ENCODE measurements around the gene ABHD15.

The ABHD15 gene

DNA sequence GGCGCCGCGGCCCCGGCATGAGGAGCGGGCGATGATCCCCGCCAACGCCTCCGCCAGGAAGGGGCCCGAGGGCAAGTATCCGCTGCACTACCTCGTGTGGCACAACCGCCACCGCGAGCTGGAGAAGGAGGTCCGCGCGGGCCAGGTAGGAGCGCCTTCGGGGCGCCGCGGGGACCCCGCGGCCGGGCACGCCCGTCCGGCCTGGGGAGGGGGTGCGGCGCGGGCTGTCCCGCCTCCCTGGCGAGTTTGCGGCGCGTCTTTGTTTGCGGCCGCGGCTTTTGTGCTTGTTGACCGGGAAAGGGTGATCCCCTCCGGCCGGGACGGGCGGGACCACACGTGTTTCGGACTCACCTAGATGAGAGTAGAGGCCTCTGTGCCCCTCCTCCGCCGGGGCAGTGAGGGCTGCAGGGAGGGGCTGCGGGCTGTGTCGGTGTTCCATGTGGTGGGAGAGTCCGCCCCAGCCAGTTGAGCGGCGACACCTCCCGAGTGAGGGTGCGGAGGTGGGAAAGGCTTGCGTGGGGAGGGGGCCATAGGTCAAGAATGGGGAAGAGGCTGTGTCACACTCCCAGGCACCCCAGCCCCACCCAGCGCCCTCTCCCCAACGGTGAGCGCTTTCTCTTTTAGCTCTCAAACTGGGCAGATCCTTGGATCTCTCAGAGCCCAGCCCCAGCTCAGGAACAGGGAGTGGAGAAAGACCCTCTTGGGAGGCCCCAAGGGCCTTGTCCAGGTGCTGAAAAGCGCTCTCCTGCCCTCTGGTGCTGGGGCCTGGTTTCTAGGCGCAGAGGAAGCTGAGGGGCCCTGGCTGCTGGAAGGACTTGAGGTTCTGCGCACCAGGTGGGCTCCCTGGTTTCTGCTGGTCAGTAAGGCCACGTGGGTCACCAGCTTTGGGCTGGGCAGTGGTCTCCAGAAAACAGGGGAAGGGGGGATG is 27.0 kb upstream of the ABHD15 start:
- DNase-seq (ENCODE audit: low read depth), result no peak

GRCh38 chr17:29592850-29593551 is 26.2 kb upstream of the ABHD15 start, which contains the start of gene ANKRD13B:
TSS of gene ANKRD13B (plus strand) at chr17:29593132. CDS start at chr17:29593622, 490 bp downstream.
- H3K4me3 ChIP-seq (ENCODE audit: low read depth, low read length), result peak within 1 kb of the TSS; percentile 55
- TF ChIP-seq CTCF (IDR thresholded peaks at IDR 0.05; ENCODE audit: low read depth, low read length, missing control alignments), result no peak
- no peak for DNase-seq (ENCODE audit: low read depth)

More for the DNA sequence above, 27.0 kb upstream of the ABHD15 start:
- peak overlapping the region; percentile 55 for H3K4me3 ChIP-seq (ENCODE audit: low read depth, low read length)
- TF ChIP-seq CTCF (IDR thresholded peaks at IDR 0.05; ENCODE audit: low read depth, low read length, missing control alignments), result peak; percentile 35

DNA sequence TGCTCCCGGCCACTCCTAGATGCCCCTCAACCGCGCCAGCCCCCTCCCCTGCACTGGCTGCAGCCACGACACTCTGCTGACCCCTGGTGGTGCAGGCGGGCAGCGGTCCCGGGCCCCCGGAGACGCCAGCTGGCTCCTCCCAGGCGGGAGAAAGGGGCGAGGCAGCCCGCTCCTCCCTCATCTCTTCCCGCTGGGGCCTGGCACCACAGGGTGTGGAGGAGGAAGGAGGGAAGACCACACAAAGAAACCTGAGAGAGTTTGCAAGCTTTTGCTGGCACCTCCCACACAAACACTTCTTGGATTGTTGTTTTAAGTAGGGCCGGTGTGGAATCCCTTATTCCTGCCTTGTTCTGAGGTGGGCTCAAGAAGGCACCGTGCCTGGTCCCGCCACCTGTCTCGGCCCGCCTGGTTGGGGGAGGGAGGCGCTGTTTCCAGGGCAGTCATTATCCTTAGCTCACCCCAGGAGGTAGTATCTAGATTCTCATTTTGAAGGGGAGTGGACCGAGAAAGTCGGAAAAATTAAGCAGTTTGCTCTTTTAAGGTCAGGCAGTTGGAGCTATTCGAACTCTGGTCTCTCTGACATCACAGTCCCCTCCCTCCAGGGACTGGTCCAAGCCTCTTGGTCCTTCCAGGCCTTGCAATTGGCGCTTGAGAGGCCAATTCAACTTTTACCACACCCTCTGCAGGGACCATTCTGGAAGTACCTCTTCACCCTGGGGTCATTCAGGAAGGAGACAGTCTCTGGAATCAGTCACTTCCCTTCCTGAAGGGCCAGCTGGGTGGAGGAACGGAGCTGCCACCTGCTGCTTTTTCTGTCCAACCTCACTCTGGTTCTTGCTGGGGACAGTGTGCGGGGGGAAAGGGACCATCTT is 25.1 kb upstream of the ABHD15 start:
- peak; percentile 95 for TF ChIP-seq CTCF (IDR thresholded peaks at IDR 0.05; ENCODE audit: low read depth, low read length, missing control alignments)
- H3K4me3 ChIP-seq (ENCODE audit: low read depth, low read length), result no peak overlapping the region
- DNase-seq (ENCODE audit: low read depth), result no peak

- DNase-seq (ENCODE audit: low read depth), result no peak
- no peak for TF ChIP-seq CTCF (IDR thresholded peaks at IDR 0.05; ENCODE audit: low read depth, low read length, missing control alignments)
- H3K4me3 ChIP-seq (ENCODE audit: low read depth, low read length), result no peak overlapping the region
Observed at GRCh38 chr17:29591146-29591736, 24.4 kb upstream of the ABHD15 start.

- no peak for TF ChIP-seq CTCF (IDR thresholded peaks at IDR 0.05; ENCODE audit: low read depth, low read length, missing control alignments)
- peak overlapping the region; percentile 61 for H3K4me3 ChIP-seq (ENCODE audit: low read depth, low read length)
- DNase-seq (ENCODE audit: low read depth), result no peak
Observed at GRCh38 chr17:29590411-29591145, 23.7 kb upstream of the ABHD15 start.
